ENCODE data around the gene FHOD3.

The FHOD3 gene

DNA sequence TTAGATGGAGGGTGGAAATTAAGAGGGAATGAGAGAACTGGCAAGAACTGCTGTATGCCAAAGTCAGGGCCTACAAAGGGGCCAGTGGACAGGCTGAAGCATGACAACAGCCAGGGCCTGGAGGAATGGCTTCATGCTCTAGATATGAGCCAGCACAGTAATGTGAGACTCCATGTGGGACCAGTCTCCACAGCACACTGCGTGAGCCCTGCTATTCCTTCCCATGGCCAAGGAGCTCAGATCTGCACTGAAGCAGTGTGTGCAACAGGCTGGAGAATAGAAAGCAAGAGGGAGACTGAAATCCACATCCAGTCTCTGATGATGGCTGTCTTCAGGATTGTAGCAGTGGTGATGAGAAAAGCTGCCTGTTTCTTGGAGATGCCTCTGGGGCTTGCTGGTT, 368.4 kb downstream of the FHOD3 start:
- in situ Hi-C loops (cut with HindIII; ENCODE audit: low sequenced_read_pairs): no loop called here
- H3K4me3 ChIP-seq (ENCODE audit: low read depth, low read length): no peak overlapping the region
- DNase-seq (ENCODE audit: low read depth, low spot score): no peak
- TF ChIP-seq, protein P1, sequence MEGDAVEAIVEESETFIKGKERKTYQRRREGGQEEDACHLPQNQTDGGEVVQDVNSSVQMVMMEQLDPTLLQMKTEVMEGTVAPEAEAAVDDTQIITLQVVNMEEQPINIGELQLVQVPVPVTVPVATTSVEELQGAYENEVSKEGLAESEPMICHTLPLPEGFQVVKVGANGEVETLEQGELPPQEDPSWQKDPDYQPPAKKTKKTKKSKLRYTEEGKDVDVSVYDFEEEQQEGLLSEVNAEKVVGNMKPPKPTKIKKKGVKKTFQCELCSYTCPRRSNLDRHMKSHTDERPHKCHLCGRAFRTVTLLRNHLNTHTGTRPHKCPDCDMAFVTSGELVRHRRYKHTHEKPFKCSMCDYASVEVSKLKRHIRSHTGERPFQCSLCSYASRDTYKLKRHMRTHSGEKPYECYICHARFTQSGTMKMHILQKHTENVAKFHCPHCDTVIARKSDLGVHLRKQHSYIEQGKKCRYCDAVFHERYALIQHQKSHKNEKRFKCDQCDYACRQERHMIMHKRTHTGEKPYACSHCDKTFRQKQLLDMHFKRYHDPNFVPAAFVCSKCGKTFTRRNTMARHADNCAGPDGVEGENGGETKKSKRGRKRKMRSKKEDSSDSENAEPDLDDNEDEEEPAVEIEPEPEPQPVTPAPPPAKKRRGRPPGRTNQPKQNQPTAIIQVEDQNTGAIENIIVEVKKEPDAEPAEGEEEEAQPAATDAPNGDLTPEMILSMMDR (IDR thresholded peaks at IDR 0.05; ENCODE audit: low read depth, low read length): no peak

DNA sequence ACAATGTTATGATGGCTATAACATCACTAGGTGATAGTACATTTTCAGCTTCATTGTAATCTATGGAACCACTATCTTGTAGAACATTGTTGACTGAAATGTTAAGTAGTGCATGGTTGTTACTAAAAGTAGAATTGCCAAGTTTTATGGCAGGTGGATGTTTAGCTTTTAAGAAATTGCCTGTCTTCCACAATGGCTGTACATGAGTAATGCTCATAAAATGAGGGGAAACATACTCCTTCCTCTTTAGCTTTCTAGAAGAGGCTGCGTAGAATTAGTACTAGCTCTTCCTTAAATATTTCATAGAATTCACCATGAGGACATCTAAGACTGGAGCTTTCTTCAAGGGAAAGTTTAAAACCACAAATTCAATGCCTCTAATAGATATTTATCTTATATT, 370.3 kb downstream of the FHOD3 start:
- no peak for DNase-seq (ENCODE audit: low read depth, low spot score)
- in situ Hi-C loops (cut with HindIII; ENCODE audit: low sequenced_read_pairs): no loop called here
- H3K4me3 ChIP-seq (ENCODE audit: low read depth, low read length): no peak overlapping the region
- TF ChIP-seq, protein P1 (IDR thresholded peaks at IDR 0.05; ENCODE audit: low read depth, low read length): no peak

DNA sequence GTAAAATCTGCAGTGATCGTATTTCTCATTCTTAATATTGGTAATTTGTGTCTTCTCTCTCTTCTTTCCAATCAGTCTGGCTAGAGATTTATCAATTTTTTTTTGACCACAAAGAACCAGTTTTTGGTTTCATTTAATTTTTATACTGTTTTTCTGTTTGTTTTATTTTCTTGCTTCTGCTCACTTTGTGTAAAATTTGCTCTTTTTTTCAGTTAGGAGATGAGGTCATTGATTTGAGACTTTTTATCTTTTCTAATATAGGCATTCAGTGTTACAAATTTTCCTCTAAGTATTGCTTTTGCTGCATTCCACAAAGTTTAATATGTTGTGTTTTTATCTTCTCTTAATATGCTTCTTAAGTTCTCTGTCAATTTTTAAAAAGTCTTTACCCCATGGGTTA, 370.8 kb downstream of the FHOD3 start:
- TF ChIP-seq, protein P1 (IDR thresholded peaks at IDR 0.05; ENCODE audit: low read depth, low read length): no peak
- in situ Hi-C loops (cut with HindIII; ENCODE audit: low sequenced_read_pairs): no loop called here
- no peak overlapping the region for H3K4me3 ChIP-seq (ENCODE audit: low read depth, low read length)
- no peak for DNase-seq (ENCODE audit: low read depth, low spot score)

DNA sequence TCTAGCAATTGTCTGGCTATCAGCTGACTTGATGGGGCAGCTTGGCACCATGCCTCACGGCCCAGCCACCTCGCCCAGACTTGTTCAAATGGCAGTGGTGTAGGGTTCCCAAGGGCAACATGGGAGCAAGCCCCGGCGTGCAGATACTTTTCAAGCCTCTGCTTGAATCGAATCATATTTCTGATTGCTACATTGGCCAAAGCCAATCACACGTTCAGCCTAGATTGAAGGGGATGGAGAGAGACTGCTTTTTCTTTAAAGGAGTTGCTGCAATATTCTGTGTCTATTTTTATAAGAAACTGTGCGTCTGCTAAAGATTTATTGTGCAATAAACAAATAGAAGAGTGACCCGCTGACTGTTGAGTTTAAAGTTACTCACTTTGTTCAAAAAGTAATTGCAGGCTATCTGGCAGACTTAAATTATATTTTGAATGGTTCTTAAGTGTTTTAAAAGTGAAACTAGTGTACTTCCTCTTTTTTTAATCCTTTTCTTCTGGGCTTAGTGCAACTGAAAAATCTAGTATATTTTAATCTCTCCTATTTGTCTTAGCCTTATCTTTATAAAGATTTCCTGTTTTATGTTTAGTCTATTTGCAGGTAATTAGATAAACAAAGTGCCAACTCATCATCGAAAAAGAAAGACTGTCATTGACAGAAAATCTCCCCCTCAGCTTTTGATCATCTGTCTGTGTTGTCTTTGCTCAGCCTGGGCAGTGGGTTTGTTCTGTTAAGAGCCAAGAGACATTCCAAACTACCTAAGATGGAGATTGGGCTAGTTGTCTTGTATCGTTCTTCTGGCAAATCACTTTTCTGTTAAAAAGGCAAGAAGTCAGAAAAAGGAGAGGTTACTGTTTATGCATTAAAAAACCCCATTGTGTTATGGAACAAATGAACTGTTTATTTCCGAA, 375.2 kb downstream of the FHOD3 start:
- peak; percentile 40 for DNase-seq (ENCODE audit: low read depth, low spot score)
- H3K4me3 ChIP-seq (ENCODE audit: low read depth, low read length): peak overlapping the region; percentile 14
- TF ChIP-seq, protein P1 (IDR thresholded peaks at IDR 0.05; ENCODE audit: low read depth, low read length): no peak
- in situ Hi-C loops (cut with HindIII; ENCODE audit: low sequenced_read_pairs): no loop called here

DNA sequence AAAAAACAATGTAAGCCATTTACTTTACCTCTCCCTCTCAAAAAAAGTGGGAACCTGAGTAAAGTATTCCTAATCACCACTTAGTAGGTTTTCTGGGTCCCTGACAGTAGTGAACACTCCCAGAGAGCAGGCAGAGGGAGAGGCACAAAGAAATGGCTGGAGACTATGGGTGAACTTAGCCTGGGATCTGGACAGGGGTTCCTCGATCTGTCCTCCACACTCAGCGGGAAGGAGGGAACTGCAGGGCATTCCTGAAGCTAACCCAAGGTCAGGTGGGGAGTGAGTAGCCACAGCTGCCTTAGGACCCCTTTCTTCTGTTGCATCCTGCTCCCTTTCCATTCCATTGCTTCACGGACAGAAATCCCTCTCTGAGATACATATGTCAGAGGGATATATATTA, 375.9 kb downstream of the FHOD3 start:
- DNase-seq (ENCODE audit: low read depth, low spot score): no peak
- TF ChIP-seq, protein P1 (IDR thresholded peaks at IDR 0.05; ENCODE audit: low read depth, low read length): no peak
- in situ Hi-C loops (cut with HindIII; ENCODE audit: low sequenced_read_pairs): no loop called here
- no peak overlapping the region for H3K4me3 ChIP-seq (ENCODE audit: low read depth, low read length)

DNA sequence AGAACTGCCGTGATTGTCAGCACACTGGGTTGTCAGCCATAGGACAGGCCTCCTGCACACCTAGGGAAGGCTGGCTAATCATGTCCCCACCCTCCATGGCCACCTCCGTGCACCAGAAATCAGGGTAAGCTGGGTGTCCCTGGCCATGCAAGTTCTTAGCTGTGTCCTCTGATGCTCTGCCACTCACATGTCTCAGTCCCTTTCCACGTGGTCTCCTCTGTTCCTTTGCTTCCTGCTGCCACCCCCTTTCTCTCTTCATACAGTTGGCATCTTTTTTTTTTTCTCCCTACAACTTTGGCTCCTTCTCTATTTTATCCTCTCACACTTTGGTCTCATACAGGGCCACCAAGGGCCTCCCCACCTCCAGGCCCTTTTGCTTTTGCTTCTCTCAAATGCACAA, 377.6 kb downstream of the FHOD3 start:
- TF ChIP-seq, protein P1 (IDR thresholded peaks at IDR 0.05; ENCODE audit: low read depth, low read length): no peak
- H3K4me3 ChIP-seq (ENCODE audit: low read depth, low read length): no peak overlapping the region
- in situ Hi-C loops (cut with HindIII; ENCODE audit: low sequenced_read_pairs): no loop called here
- DNase-seq (ENCODE audit: low read depth, low spot score): no peak

Data from astrocyte of the spinal cord (primary cell).